ENCODE measurements around the gene DTNBP1. TPM values are rescaled to one million over a fixed set of nuclear protein-coding genes. Genes with fewer than 3 reads are reported as not detected.

The DTNBP1 gene
- total and polyA plus RNA-seq, 4 donors: 3.1 to 6.0 (median 4.3) TPM

- Histone ChIP-seq H3K27me3 (ENCODE audit: control insufficient read depth in 4 of 4, insufficient read depth in 4 of 4, low read length in 3 of 4) (no peaks in the 10 kb centered on the region), H3K4me1 (ENCODE audit: control insufficient read depth in 4 of 4, insufficient read depth in 4 of 4, low read length in 3 of 4) (peaks cover 1 to 5% (median 4%) of the 10 kb centered on the region in 4 donors), H3K9ac (ENCODE audit: low read depth in 1 of 2, low read length in 2 of 2) (no peak overlapping the region), H3K36me3 (ENCODE audit: control insufficient read depth in 4 of 4, insufficient read depth in 3 of 4, low read depth in 1 of 4, low read length in 3 of 4) (no peaks in the 10 kb centered on the region), H3K4me3 (ENCODE audit: low read depth in 1 of 3, low read length in 3 of 3) (no peak overlapping the region), H3K9me3 (ENCODE audit: control insufficient read depth in 4 of 4, low read length in 3 of 4) (no peaks in the 10 kb centered on the region), H3K27ac (ENCODE audit: low read depth in 1 of 2, low read length in 2 of 2) (no peak overlapping the region)
- 96% methylated on average over 6 of the region's 6 CpGs for WGBS
- TF ChIP-seq FOXA2 (IDR thresholded peaks at IDR 0.05): no peak
- TF ChIP-seq HNF4G (IDR thresholded peaks at IDR 0.05): no peak
- no peak for TF ChIP-seq FOXA1 (IDR thresholded peaks at IDR 0.05)
- TF ChIP-seq SP1 (IDR thresholded peaks at IDR 0.05): no peak
- no peak for TF ChIP-seq EGR1 (IDR thresholded peaks at IDR 0.05; ENCODE audit: low read depth in 2 of 2)
- no peak for TF ChIP-seq RXRA (IDR thresholded peaks at IDR 0.05)
- no peak for TF ChIP-seq JUND (IDR thresholded peaks at IDR 0.05)
- no peak for TF ChIP-seq HNF4A (conservative IDR thresholded peaks at IDR 0.05)
- TF ChIP-seq GABPA (IDR thresholded peaks at IDR 0.05 in 1 of 2, conservative IDR thresholded peaks at IDR 0.05 in 1 of 2): no peak
- no peak for TF ChIP-seq TAF1 (conservative IDR thresholded peaks at IDR 0.05)
- no peak for TF ChIP-seq REST (IDR thresholded peaks at IDR 0.05)
- TF ChIP-seq ZBTB33 (IDR thresholded peaks at IDR 0.05): no peak
- TF ChIP-seq YY1 (IDR thresholded peaks at IDR 0.05): no peak
- no peak for TF ChIP-seq CTCF (IDR thresholded peaks at IDR 0.05; ENCODE audit: low read depth, low read length, missing input control)
- no peak for TF ChIP-seq ATF3 (IDR thresholded peaks at IDR 0.05)
- no peak for TF ChIP-seq NR2F2 (IDR thresholded peaks at IDR 0.05)
- TF ChIP-seq RAD21 (IDR thresholded peaks at IDR 0.05): no peak
- no peak for TF ChIP-seq MAX (IDR thresholded peaks at IDR 0.05)
- no peak for DNase-seq (ENCODE audit: low spot score)
Measured at GRCh38 chr6:15618685-15619084, 44.1 kb downstream of the DTNBP1 start.

Data from liver (tissue), 9 donors.